HCT116 (cell line): ENCODE data around the gene ACSBG1.

Source experiments
- CEBPB ChIP-seq: IDR thresholded peaks from 2 replicates; pipeline ENCODE4 v1.6.1; 2012; ENCODE audit warnings: low read depth
- POLR2A ChIP-seq: IDR thresholded peaks from 2 replicates; pipeline ENCODE4 v1.7.0; 2011; ENCODE audit warnings: borderline replicate concordance; ENCODE audit not compliant: insufficient read depth, insufficient read length; ENCODE audit errors: extremely low read depth
- POLR2AphosphoS5 ChIP-seq: IDR thresholded peaks from 2 replicates; pipeline ENCODE4 v1.6.1; 2011; ENCODE audit warnings: mild to moderate bottlenecking, low read depth, low read length, moderate library complexity
- RAD21 ChIP-seq: IDR thresholded peaks from 2 replicates; pipeline ENCODE4 v1.6.1; 2012; ENCODE audit warnings: low read depth, mild to moderate bottlenecking
- SP1 ChIP-seq: IDR thresholded peaks from 2 replicates; pipeline ENCODE4 v1.6.1; 2012; ENCODE audit warnings: low read depth
- ZNF274 ChIP-seq: fragments of 200-500 bp; sonication (Bioruptor generic); IDR thresholded peaks from 2 replicates; pipeline ENCODE4 v1.6.1; 2014; ENCODE audit warnings: mild to moderate bottlenecking, low read depth, low read length, inconsistent platforms
- TF ChIP-seq, protein P1 (sequence below), 3 experiments: fragments of 200-600 bp in 1 of 3; sonication (generic) in 1 of 3; IDR thresholded peaks in 2 of 3; conservative IDR thresholded peaks in 1 of 3; 2 replicates each; pipeline ENCODE4 v1.5.1; 2012 to 2017; ENCODE audit warnings: low read depth in 2 of 3, low read length in 2 of 3, antibody characterized with exemption in 1 of 3, borderline replicate concordance in 1 of 3, control low read depth in 1 of 3, mild to moderate bottlenecking in 1 of 3, mixed read lengths in 1 of 3, mixed run types in 1 of 3, moderate library complexity in 1 of 3; ENCODE audit not compliant: insufficient read depth in 1 of 3
- TF ChIP-seq, protein P2 (sequence below): IDR thresholded peaks from 2 replicates; pipeline ENCODE4 v1.6.1; 2012

DNA sequence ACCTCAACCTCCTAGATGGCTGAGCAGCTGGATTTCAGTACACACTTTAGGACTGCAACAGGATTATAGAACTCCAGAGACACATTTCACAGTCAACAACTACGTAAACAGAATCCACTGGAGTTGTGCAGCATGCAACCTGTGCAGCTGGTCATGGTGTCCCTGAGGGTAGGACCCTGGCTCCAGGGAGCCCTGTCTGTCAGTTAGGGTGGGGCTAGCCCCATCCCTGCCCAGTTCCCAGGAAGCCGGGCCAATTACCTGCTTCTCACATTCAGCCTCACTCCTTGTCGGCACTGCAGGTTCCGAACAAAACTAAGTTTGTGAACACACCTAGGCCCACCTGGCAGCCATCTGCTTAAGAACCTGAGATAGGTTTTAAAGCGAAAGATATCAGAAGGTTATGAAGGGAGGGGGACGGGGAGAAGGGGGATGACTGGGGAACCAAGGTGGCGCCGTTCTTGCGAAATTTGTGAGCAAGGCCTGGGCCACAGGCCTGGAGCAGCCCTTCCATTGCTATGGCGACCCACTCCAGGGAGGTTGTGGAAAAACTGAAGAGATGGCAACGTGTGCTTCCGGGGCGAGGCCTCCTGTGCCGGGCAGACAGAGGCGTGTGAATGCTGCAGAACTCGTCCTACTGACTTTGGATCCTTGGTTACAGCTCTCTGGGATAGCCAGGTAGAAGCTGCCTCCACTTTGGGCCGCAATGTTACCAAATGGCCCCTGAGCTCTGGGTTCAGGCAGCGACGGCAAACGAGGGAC is 25.3 kb downstream of the ACSBG1 start:
- TF ChIP-seq, protein P1, sequence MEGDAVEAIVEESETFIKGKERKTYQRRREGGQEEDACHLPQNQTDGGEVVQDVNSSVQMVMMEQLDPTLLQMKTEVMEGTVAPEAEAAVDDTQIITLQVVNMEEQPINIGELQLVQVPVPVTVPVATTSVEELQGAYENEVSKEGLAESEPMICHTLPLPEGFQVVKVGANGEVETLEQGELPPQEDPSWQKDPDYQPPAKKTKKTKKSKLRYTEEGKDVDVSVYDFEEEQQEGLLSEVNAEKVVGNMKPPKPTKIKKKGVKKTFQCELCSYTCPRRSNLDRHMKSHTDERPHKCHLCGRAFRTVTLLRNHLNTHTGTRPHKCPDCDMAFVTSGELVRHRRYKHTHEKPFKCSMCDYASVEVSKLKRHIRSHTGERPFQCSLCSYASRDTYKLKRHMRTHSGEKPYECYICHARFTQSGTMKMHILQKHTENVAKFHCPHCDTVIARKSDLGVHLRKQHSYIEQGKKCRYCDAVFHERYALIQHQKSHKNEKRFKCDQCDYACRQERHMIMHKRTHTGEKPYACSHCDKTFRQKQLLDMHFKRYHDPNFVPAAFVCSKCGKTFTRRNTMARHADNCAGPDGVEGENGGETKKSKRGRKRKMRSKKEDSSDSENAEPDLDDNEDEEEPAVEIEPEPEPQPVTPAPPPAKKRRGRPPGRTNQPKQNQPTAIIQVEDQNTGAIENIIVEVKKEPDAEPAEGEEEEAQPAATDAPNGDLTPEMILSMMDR (IDR thresholded peaks at IDR 0.05 in 2 of 3, conservative IDR thresholded peaks at IDR 0.05 in 1 of 3; ENCODE audit: borderline replicate concordance in 1 of 3, insufficient read depth in 1 of 3, low read depth in 2 of 3, low read length in 2 of 3), result no peak
- TF ChIP-seq POLR2A (no peak), CEBPB (no peak), ZNF274 (no peak), POLR2AphosphoS5 (no peak), RAD21 (no peak), SP1 (no peak)
- TF ChIP-seq, protein P2, sequence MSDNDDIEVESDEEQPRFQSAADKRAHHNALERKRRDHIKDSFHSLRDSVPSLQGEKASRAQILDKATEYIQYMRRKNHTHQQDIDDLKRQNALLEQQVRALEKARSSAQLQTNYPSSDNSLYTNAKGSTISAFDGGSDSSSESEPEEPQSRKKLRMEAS, result no peak
